Loucy (cell line): ENCODE measurements around the gene ZNF394.

Experiments used
- H2AFZ ChIP-seq: fragments of 200-600 bp; sonication (generic); 2 replicates; pipeline ENCODE4 v1.6.0; 2016; ENCODE audit warnings: antibody characterized with exemption, mild to moderate bottlenecking, low read length, moderate library complexity
- H3F3A ChIP-seq: fragments of 200-600 bp; 2 replicates; pipeline ENCODE4 v1.6.0; 2016; ENCODE audit warnings: antibody characterized with exemption, low read depth, mild to moderate bottlenecking
- H3K27me3 ChIP-seq: fragments of 200-600 bp; sonication (generic); 2 replicates; pipeline ENCODE4 v1.6.1; 2014; ENCODE audit warnings: low read length, mild to moderate bottlenecking; ENCODE audit not compliant: insufficient read depth, poor library complexity, severe bottlenecking
- H3K36me3 ChIP-seq: fragments of 200-600 bp; sonication (generic); 2 replicates; pipeline ENCODE4 v1.6.1; 2016; ENCODE audit warnings: low read length; ENCODE audit not compliant: insufficient read depth
- H3K4me1 ChIP-seq: fragments of 200-600 bp; sonication (generic); 2 replicates; pipeline ENCODE4 v1.5.1; 2014; ENCODE audit warnings: low read length, mild to moderate bottlenecking; ENCODE audit not compliant: insufficient read depth, poor library complexity, severe bottlenecking
- H3K4me2 ChIP-seq: fragments of 200-600 bp; sonication (generic); 2 replicates; pipeline ENCODE4 v1.6.0; 2014; ENCODE audit warnings: antibody characterized with exemption, low read length, low read depth, mild to moderate bottlenecking; ENCODE audit not compliant: poor library complexity, severe bottlenecking
- H3K4me3 ChIP-seq: fragments of 200-600 bp; sonication (generic); 2 replicates; pipeline ENCODE4 v1.5.1; 2014; ENCODE audit warnings: low read length, mild to moderate bottlenecking, mixed read lengths; ENCODE audit not compliant: poor library complexity, severe bottlenecking
- H3K79me2 ChIP-seq: fragments of 200-600 bp; sonication (generic); 2 replicates; pipeline ENCODE4 v1.6.1; 2014; ENCODE audit warnings: low read length; ENCODE audit not compliant: insufficient read depth
- H3K9ac ChIP-seq: fragments of 200-600 bp; sonication (generic); 2 replicates; pipeline ENCODE4 v1.6.0; 2014; ENCODE audit warnings: mild to moderate bottlenecking, low read depth, low read length, moderate library complexity; ENCODE audit not compliant: poor library complexity, severe bottlenecking
- H3K9me2 ChIP-seq: fragments of 200-600 bp; sonication (generic); replicated peaks from 2 replicates; pipeline ENCODE4 v1.6.1; 2016; ENCODE audit warnings: low read depth, low read length, mixed read lengths
- H3K9me3 ChIP-seq: fragments of 200-600 bp; sonication (generic); 2 replicates; pipeline ENCODE4 v1.6.1; 2014; ENCODE audit warnings: mild to moderate bottlenecking, antibody characterized with exemption, low read length, low read depth; ENCODE audit not compliant: insufficient read depth
- H4K20me1 ChIP-seq: fragments of 200-600 bp; sonication (generic); 2 replicates; pipeline ENCODE4 v1.6.0; 2014; ENCODE audit warnings: antibody characterized with exemption, low read length, mild to moderate bottlenecking; ENCODE audit not compliant: insufficient read depth, poor library complexity, severe bottlenecking
- CTCF ChIP-seq: fragments of 200-600 bp; sonication (generic); conservative IDR thresholded peaks from 2 replicates; pipeline ENCODE4 v1.5.1; 2014; ENCODE audit warnings: mild to moderate bottlenecking, antibody characterized with exemption, low read length
- EZH2phosphoT487 ChIP-seq: fragments of 200-600 bp; IDR thresholded peaks from 2 replicates; pipeline ENCODE4 v1.6.1; 2018; ENCODE audit warnings: antibody characterized with exemption, mild to moderate bottlenecking, moderate library complexity, borderline replicate concordance

The ZNF394 gene

GRCh38 chr7:99451936-99452335 is 48.1 kb downstream of the ZNF394 start:
- Histone ChIP-seq H4K20me1 (peaks cover 6% of the 10 kb centered on the region), H3K4me2 (no peak overlapping the region), H3K4me1 (no peaks in the 10 kb centered on the region), H3K9me3 (no peaks in the 10 kb centered on the region), H3K36me3 (peaks cover 84% of the 10 kb centered on the region; the same call in 1 of the 2 replicates), H3K9ac (no peak overlapping the region), H3K27me3 (no peaks in the 10 kb centered on the region), H3K9me2 (no peaks in the 10 kb centered on the region), H3F3A (no peaks in the 10 kb centered on the region), H3K4me3 (no peak overlapping the region), H3K79me2 (no peaks in the 10 kb centered on the region), H2AFZ (no peak overlapping the region)
- TF ChIP-seq CTCF, result no peak
- TF ChIP-seq EZH2phosphoT487, result no peak

- no peaks in the 10 kb centered on the region for H3K27me3 ChIP-seq
- H3F3A ChIP-seq, result no peaks in the 10 kb centered on the region
- H3K36me3 ChIP-seq, result peaks cover 75% of the 10 kb centered on the region; the same call in 1 of the 2 replicates
- H3K4me1 ChIP-seq, result no peaks in the 10 kb centered on the region
- TF ChIP-seq EZH2phosphoT487, result no peak
- no peak for TF ChIP-seq CTCF
- no peaks in the 10 kb centered on the region for H4K20me1 ChIP-seq
- no peak overlapping the region for H3K9ac ChIP-seq
- H2AFZ ChIP-seq, result no peak overlapping the region
- no peak overlapping the region for H3K4me2 ChIP-seq
- no peak overlapping the region for H3K4me3 ChIP-seq
- no peaks in the 10 kb centered on the region for H3K9me3 ChIP-seq
- H3K79me2 ChIP-seq, result peaks cover 4% of the 10 kb centered on the region; the same call in 1 of the 2 replicates
- H3K9me2 ChIP-seq, result no peaks in the 10 kb centered on the region
Observed at GRCh38 chr7:99449326-99449725, 50.8 kb downstream of the ZNF394 start.

GRCh38 chr7:99448855-99449254 is 51.2 kb downstream of the ZNF394 start:
- H3K4me1 ChIP-seq, result no peaks in the 10 kb centered on the region
- no peak overlapping the region for H3K4me3 ChIP-seq
- H3K36me3 ChIP-seq, result peaks cover 70% of the 10 kb centered on the region; the same call in 1 of the 2 replicates
- no peaks in the 10 kb centered on the region for H3K9me3 ChIP-seq
- no peaks in the 10 kb centered on the region for H3F3A ChIP-seq
- no peak overlapping the region for H3K4me2 ChIP-seq
- H2AFZ ChIP-seq, result no peak overlapping the region
- no peaks in the 10 kb centered on the region for H4K20me1 ChIP-seq
- no peak overlapping the region for H3K9ac ChIP-seq
- H3K79me2 ChIP-seq, result peaks cover 4% of the 10 kb centered on the region; the same call in 1 of the 2 replicates
- H3K9me2 ChIP-seq, result no peaks in the 10 kb centered on the region
- no peaks in the 10 kb centered on the region for H3K27me3 ChIP-seq
- no peak for TF ChIP-seq CTCF
- no peak for TF ChIP-seq EZH2phosphoT487
